ENCODE data around the gene WHAMM. TPM values are rescaled to one million over a fixed set of nuclear protein-coding genes. Genes with fewer than 3 reads are reported as not detected.

WHAMM gene
- total RNA-seq, 1 experiment from 2014 or later = 1.0 TPM

GRCh38 chr15:82877825-82878224 lies 68.4 kb downstream of the WHAMM start:
- no peaks in the 10 kb centered on the region for H3K27me3 ChIP-seq (ENCODE audit: control insufficient read depth, insufficient read depth, low read length)
- H3K4me3 ChIP-seq (ENCODE audit: insufficient read depth, low read depth, low read length) = no peak overlapping the region
- H3K36me3 ChIP-seq (replicated peaks; ENCODE audit: control insufficient read depth, insufficient read depth, low read length) = no peaks in the 10 kb centered on the region
- no peak for DNase-seq

- no peak for DNase-seq
- H3K4me3 ChIP-seq (ENCODE audit: insufficient read depth, low read depth, low read length) = no peak overlapping the region
- no peaks in the 10 kb centered on the region for H3K27me3 ChIP-seq (ENCODE audit: control insufficient read depth, insufficient read depth, low read length)
- H3K36me3 ChIP-seq (replicated peaks; ENCODE audit: control insufficient read depth, insufficient read depth, low read length) = no peaks in the 10 kb centered on the region
Measured at GRCh38 chr15:82878325-82878724, 68.9 kb downstream of the WHAMM start.

- DNase-seq = no peak
- H3K27me3 ChIP-seq (ENCODE audit: control insufficient read depth, insufficient read depth, low read length) = no peaks in the 10 kb centered on the region
- H3K36me3 ChIP-seq (replicated peaks; ENCODE audit: control insufficient read depth, insufficient read depth, low read length) = no peaks in the 10 kb centered on the region
- H3K4me3 ChIP-seq (ENCODE audit: insufficient read depth, low read depth, low read length) = no peak overlapping the region
Measured at GRCh38 chr15:82880704-82881103, 71.3 kb downstream of the WHAMM start.

- DNase-seq = no peak
- Histone ChIP-seq H3K36me3 (replicated peaks; ENCODE audit: control insufficient read depth, insufficient read depth, low read length) (no peaks in the 10 kb centered on the region), H3K27me3 (ENCODE audit: control insufficient read depth, insufficient read depth, low read length) (no peaks in the 10 kb centered on the region), H3K4me3 (ENCODE audit: insufficient read depth, low read depth, low read length) (no peak overlapping the region)
Measured at GRCh38 chr15:82881747-82882146, 72.3 kb downstream of the WHAMM start.

GRCh38 chr15:82882273-82882928 lies 73.0 kb downstream of the WHAMM start:
- no peaks in the 10 kb centered on the region for H3K27me3 ChIP-seq (ENCODE audit: control insufficient read depth, insufficient read depth, low read length)
- DNase-seq = no peak
- H3K4me3 ChIP-seq (ENCODE audit: insufficient read depth, low read depth, low read length) = no peak overlapping the region
- no peaks in the 10 kb centered on the region for H3K36me3 ChIP-seq (replicated peaks; ENCODE audit: control insufficient read depth, insufficient read depth, low read length)

Other genes with a start within 250 kb of the WHAMM start
- gene CPEB1, start 162.3 kb upstream of the WHAMM start, total RNA-seq (2014; rRNA removed; shearing (Covaris generic)) = 1.3 and 4.0 TPM in 2 replicates
- gene AP3B2, start 99.8 kb upstream of the WHAMM start, total RNA-seq (2014; rRNA removed; shearing (Covaris generic)) = 10.4 and 11.6 TPM in 2 replicates
- gene FSD2, start 3.6 kb upstream of the WHAMM start, total RNA-seq (2014; rRNA removed; shearing (Covaris generic)) = 0.03 TPM in 1 of 2 replicates, not detected in the other
- gene HOMER2, start 143.1 kb downstream of the WHAMM start, total RNA-seq (2014; rRNA removed; shearing (Covaris generic)) = 7.0 and 13.9 TPM in 2 replicates
- gene RAMAC, start 176.6 kb downstream of the WHAMM start, total RNA-seq (2014; rRNA removed; shearing (Covaris generic)) = 33.9 and 36.5 TPM in 2 replicates
- 21.3 and 48.6 TPM in 2 replicates for gene C15orf40, start 202.0 kb downstream of the WHAMM start, total RNA-seq (2014; rRNA removed; shearing (Covaris generic))